ENCODE results near the gene ISCU.
A peak's percentile ranks its signal among the peaks of the same experiment; 100 is the strongest.

Gene ISCU

DNA sequence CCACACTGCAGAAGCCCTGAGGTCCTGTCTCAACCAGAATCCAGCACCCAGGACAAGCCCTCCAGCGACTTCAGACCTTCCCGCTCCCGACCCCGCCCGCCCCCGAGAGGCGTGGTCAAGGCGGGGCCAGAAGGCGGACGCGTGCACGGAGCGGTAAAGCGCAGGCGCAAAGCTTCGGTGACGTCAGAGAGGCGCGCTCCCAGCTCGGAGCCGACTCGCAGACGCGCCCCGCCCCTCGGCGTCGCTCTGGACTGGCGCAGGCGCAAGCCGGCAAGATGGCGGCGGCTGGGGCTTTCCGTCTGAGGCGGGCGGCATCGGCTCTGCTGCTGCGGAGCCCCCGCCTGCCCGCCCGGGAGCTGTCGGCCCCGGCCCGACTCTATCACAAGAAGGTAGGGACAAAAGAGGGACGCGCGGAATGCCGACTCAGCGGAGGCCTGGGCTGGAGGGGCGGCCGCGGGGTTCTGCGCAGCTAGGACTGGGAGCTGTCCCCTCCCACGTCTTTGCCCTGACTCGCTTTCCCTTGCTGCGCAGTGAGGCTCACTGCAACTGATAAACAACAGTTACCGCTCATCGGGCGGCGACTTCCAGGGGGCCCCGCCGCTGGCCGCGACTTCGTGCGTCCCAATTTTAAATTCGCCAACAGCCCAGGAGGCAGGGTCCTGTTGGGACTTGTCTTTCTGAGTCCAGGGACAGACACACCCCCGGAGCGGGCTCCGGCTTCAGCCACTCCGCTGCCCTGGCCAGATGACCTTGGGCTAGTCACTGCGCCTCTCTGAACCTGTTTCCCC lies at the start of gene ISCU:
Gene ISCU, plus strand, starts transcription at position 249 of the 788 bp plus-strand sequence. Its CDS starts 27 bp downstream, at position 276.
- peak; percentile 97 for DNase-seq (ENCODE audit: low read depth, low spot score)

DNA sequence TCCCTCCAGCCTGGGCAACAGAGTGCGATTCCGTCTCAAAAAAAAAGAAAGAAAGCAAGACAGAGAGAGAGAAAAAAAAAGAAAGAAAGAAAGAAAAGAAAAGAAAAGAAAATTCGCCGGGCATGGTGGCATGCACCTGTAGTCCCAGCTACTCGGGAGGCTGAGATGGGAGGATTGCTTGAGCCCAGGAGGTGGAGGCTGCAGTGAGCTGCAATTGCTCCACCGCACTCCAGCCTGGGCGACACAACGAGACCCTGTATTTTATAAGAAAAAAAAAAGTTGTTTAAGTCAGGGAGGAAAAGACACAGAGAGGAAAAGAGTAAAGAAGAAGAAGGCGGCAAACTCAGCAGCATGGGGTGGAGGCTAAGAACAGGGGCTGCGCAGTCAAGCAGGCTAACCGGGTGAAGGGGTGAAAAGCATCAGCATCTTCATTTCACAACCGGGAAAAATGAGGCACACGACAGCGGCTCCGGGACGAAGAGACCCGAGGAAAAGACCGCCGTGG lies 47.9 kb upstream of the ISCU start:
- no peak for DNase-seq (ENCODE audit: low read depth, low spot score)

DNA sequence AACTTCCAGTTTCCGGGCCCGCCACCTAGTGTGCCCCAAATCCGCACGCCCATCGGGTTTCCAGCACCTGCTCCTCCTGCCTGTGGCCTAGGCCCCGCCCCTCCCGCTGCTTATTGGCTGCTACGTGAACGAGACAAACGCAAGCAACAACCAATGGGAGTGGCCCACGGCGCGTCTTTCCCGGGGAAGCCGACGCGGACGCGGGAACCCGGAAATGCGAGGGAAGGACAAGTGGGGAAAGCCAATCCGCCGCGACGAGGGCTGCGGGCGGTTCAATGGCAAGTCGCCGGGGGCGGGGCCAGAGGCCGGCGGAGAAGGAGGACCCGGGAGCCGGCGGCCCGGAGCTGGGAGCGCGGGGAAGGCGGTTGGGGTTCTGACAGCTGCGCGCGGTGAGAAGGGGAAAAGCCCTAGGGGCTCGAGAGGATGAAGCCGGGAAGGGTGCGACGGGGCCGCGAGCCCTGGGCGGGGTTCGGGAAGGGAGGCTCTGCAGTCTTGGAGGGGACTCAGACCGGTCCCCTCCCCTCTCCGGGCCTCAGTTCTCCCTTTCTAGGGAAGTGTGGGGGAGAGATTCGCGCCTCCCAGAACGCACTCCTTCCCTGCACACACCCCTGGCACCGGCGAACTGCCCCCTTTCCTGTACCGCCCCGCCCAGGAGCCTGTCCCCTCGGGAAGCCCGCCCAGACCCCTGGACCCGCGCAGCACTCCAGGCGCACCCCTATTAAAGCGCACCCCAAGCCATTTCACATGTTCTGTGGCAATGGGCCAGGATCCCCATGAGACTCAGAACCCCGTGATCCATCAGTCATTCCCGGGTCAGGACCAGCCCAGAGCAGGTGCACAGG lies 47.2 kb upstream of the ISCU start, which contains the start of gene FICD:
Gene FICD, plus strand, starts transcription at position 305 of the 842 bp plus-strand sequence. CDS start 1,696 bp downstream, outside the sequence.
- DNase-seq (ENCODE audit: low read depth, low spot score) = peak; percentile 99

DNA sequence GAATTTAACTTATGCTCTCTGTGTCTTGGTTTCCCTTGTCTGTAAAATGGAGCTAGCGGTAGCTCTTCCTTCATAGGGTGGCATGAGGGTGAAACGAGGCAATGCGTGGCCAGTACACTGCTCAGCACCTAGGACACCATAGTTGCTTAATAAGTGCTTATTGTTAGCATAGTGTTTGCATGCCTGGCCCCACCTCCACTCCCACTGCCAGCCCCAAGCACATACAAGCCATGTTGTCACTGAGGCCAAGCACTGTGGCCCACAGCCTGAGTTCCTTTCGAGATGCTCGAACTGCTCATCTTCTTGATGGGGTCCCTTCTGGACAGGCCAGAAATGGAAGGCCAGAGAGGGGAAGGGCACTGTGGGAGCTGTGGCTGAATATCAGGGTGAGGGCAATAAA lies 46.5 kb upstream of the ISCU start:
- no peak for DNase-seq (ENCODE audit: low read depth, low spot score)

DNA sequence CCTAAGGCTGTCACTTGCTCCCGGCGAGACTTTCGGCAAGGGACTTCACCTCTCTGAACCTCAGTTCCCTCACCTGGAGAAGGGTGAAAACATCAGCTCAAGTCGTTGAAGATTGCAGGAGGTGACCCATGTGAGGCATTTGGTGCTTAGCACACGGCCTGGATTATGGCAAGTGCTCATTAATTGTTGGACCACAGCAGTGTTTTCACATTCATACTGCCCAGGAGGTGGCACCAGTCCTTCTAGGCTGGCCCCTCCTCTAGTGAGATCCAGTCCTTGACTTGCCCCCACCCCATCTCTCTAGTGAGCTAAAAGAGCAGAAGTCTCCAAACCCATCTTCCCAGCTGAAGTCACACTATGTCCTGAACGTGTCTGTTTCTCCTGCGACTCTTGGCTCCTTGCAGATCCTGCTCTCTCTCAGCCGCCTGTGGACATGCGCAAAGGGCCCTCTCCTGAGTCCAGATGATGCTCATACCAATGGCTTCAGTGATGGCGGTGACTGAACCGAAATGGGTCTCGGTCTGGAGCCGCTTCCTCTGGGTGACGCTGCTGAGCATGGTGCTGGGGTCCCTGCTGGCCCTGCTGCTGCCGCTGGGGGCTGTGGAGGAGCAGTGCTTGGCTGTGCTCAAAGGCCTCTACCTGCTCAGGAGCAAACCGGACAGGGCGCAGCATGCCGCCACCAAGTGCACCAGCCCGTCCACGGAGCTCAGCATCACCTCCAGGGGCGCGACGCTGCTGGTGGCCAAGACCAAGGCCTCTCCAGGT lies 45.7 kb upstream of the ISCU start:
- DNase-seq (ENCODE audit: low read depth, low spot score) = no peak

DNA sequence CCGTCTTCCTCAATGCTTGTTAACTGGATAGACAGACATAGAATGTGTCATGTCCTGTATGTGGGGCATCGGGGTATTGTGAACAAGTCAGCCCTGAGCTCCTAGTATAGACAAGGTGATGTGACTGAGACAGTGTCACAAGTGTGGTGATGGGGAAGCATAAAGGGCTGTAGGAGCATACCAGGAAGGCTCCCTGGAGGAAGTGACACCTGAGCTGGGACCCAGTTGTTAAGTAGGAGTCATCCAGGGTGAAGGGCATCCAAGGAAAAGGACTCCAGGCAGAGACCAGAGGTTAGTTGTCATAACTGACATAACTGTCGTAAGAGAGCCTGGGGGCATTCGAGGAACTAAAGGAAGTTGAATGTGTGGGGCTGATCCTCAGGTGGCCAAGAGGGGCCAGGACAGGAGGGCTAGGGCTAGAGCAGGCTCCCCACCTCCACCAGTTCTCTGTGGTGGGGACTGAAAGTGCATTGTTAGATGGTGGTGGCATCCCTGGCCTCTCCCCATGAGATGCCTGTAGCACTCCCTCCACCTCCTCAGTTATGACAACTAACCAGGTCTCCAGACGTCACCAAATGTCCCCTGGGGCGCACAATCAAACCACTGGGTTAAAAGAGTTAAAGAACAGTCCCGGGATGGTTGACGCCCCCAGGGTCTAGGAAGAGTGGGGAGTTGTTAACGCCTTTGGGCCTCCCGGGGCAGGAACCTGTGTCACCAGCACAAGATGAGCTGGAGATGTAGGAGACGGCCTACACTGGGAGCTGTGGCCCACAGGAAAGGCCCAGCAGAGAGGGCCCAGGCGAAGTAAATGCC lies 44.9 kb upstream of the ISCU start:
- DNase-seq (ENCODE audit: low read depth, low spot score) = no peak

DNA sequence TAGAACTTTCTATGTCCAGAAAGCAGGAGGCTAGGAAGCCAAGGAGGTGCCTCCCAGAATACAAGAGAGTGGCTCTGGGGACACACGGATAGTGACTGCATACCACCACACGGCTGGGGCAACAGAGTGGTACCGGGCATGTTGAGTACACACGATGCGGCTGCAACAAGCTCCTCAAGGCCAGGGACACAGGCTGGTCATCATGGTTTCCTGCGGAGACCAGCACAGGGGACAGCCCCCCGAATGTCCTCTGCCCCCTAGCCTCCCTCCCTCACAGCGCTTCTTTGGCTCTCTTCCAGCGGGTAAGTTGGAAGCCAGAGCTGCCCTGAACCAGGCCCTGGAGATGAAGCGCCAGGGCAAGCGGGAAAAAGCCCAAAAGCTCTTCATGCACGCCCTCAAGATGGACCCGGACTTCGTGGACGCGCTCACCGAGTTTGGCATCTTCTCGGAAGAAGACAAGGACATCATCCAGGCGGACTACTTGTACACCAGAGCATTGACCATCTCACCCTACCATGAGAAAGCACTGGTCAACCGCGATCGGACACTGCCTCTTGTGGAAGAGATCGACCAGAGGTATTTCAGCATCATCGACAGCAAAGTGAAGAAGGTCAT lies 44.2 kb upstream of the ISCU start:
- no peak for DNase-seq (ENCODE audit: low read depth, low spot score)

DNA sequence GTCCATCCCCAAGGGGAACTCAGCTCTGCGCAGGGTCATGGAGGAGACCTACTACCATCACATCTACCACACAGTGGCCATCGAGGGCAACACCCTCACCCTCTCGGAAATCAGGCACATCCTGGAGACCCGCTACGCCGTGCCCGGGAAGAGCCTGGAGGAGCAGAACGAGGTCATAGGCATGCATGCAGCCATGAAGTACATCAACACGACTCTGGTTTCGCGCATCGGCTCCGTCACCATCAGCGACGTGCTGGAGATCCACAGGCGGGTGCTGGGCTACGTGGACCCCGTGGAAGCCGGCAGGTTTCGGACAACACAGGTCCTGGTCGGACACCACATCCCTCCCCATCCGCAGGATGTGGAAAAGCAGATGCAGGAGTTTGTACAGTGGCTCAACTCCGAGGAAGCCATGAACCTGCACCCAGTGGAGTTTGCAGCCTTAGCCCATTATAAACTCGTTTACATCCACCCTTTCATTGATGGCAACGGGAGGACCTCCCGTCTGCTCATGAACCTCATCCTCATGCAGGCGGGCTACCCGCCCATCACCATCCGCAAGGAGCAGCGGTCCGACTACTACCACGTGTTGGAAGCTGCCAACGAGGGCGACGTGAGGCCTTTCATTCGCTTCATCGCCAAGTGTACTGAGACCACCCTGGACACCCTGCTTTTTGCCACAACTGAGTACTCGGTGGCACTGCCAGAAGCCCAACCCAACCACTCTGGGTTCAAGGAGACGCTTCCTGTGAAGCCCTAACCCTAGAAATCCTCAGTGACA lies 43.5 kb upstream of the ISCU start:
- DNase-seq (ENCODE audit: low read depth, low spot score) = no peak

DNA sequence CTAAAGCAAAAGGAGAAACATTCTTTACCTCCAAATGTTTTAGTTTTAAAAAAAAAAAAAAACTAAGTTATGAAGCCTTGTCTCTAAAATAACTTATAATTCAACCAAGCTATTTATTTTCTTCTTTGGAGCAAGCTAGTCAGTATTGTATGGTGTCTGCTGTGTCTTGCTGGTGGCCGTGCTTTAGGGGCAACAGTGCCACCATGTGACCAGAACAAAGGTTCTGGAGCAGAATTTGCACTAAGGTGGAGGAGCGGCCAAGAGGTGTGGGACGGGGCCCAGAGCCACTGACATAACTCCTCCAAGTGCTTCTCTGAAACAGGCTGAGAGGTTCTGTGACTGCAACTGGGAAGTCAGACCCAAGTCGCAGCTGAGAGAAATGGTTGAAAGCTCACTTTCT lies 42.8 kb upstream of the ISCU start:
- no peak for DNase-seq (ENCODE audit: low read depth, low spot score)

DNA sequence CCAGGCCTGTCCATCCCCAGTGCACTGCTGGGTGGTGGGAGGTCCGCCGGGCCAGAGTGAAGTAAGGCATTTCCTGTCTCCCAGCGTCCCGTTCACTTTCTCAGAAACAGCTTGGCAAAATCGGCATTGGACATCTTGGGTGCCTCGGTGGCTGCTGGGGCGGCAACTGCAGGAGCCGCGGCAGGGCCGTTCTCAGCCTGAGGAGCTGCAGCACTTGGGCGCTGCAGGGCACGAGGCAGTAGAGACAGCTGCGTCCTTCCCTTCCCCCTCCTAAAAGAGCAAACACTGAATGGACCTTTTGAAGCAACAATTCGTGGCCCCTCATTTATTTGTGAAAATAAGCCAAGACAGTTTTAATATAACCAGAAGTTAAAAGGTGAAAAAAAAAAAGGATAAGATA lies 39.0 kb upstream of the ISCU start:
- no peak for DNase-seq (ENCODE audit: low read depth, low spot score)

DNA sequence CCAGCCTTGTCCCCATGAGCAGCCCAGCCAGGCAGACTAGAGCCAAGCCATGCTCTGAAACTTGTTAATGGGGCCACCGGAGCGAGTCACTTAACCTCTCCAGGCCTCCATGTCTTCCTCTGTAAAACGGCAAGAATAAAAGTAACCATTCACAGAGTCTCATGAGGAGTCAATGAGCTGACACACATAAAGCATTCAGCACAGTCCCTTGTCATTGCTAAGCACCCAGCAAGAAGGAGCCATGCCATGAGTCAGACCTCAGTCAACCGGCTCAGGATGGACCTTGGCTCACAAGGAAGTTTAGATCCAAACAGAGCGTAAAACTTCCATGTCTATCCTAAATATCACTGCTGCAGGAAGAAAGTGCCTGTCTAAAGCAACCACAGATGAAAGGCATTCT lies 36.7 kb upstream of the ISCU start:
- DNase-seq (ENCODE audit: low read depth, low spot score) = no peak

DNA sequence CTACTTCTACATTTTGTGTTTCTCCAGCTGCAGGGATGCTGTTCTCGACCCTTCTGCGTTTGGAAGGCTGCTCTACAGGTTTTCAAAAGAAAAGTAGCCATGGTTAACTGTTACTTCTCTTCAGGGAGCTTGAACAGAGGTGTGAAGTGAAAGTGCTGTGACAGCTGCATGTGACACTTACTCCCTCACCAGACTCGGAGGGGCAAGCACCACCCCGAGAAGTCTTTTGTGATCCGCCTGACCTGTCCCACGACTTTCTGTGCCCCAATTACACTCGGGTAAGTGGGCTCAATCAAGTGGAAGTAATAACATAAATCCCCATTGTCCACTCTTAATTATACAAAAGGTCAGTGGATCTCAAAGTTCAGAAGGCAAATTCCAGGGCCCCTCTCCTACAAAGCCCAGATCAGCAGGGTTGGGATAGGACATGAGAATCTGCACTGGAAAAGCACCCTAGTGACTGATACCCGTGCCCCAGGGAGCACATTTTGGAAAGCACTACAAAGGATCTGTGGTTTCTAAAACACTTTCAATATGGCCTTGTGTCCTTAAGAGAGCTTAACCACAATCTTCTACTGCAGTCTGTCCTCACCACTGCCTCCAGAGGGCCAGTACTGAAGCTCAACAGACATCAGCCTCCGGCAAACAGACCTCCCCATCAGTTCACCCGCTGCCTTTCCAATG lies 35.8 kb upstream of the ISCU start:
- no peak for DNase-seq (ENCODE audit: low read depth, low spot score)

DNA sequence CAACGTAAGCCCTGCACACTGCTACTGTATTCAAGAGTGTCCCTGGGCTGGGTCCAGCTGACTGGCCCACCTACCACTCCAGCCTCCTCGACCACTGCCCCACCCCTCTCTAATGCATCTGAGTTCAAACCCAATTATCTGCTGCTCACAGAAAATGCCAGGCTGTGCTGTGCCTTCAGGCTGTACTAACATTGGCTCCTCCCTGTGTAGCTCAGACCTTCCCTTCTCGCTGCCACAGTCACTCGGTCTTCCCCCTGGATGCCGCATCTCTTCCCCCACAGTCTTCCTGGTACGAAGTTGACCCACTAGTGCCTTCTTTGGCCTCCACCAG lies 35.3 kb upstream of the ISCU start:
- DNase-seq (ENCODE audit: low read depth, low spot score) = no peak

DNA sequence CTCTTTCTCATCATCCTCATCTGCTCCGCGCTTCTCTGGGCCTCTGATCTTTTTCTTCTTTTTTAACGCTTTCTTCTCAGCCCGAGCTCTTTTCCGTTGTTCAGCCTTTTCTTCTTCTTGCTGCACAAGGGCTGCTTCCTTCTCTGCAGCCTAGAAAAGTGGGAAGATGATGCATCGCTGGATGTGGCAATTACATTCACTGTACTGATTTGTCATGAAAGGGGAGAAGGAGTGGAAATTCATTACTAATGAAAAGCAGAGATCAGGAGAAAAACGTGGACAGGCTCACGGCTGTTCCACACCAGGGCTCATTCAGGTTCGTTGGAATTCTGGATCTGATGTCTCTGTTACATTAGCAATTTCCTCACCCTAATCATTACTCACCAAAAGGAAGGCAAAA lies 32.2 kb upstream of the ISCU start:
- no peak for DNase-seq (ENCODE audit: low read depth, low spot score)

DNA sequence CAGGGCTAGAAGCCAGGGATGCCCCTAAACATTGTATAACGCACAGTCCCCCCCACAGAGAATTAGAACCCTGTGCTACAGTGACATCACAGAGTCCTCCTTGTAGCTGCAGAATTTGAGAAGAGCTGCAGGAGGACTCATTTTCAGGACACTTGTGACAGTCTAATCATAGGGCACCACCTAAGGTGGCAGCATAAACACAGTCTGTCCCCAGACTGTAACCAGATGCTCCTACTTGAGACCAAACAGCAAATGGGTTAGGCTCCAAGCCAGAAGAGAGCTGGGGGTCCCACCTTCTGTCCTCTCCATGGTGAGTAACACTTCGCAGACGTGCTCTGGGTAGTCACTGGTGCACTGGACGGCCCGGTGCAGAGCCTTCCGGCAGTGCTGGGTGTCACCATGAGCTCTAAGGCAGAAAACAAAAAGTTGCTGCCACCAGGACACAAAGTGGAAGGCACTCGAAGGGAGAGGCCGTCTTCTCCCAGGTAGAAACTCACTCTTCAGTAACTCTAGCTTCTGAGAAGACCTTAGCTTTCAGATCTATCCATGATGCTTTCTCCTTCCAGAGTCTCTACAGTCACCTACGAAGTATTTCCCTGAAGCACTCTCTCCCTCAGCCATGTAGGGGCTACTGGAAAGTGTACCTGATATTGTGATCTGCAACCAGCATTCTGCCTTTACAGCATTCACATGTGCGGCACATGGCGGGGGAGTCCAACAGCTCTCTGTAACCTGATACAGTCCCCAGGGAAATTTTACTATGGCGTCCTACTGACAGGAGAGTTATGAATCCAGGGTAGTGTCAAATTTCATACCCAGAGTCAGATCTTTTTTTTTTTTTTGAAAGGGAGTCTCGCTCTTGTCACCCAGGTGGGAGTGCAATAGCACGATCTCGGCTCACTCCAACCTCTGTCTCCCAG lies 30.2 kb upstream of the ISCU start:
- no peak for DNase-seq (ENCODE audit: low read depth, low spot score)

DNA sequence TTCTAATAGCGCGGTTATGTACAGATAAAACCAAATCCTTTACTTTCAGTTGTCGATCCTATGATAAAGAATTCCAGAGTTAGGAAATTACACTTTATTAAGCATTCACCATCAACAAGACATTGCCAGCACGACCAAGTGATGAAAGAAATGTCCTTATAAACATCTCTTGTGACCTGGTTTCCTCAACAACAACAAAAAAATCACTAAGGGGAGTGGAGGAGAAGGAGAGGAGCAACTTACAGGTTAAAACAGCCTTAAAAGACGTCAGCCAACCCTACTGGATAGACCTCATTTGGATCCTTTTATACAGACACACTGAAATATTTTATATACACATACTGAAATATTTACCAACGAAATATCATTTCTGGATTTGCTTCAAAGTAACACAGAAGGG lies 24.2 kb upstream of the ISCU start:
- DNase-seq (ENCODE audit: low read depth, low spot score) = no peak

DNA sequence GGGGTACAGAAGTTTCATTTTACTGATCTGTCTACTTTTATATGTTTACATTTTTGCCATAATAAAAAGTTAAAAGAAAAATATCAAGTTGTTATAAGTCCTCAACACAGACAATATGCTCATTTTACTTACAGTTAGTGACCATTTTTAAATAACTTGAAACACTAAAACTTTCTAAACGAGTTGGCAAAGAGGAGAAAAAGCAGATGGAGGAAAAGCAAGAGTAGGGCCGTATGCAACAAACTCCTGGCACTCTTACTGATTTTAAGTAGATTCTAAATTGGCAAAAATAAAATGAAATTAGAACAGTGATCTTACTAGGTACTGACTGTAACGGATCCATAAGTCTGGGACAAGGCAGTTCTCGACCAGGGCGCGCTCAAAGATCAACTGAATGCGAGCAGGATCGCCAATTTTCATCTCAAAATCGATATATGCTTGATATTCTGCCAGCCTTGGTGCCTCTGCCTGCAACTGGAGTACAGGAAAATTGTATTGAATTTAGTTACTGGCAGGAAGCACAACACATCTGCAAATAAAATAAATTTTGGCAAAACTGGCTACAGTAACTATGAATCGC lies 23.7 kb upstream of the ISCU start:
- no peak for DNase-seq (ENCODE audit: low read depth, low spot score)

DNA sequence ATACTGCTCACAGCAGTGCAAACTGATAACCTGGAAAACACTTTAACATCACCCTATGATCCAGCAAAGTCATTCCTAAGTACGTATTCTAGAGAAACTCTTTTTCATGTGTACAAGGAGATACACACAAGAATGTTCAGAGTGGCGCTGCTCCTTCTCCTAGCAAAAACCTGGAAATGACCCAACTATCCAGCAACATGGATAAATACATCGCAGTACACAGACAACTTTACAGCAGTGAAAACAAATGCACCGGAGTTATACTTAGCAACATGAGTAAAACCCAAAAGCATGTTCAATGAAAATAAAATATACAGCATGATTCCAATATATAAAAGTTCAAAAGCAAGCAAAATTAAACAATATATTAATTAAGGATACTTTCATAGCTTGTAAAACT lies 20.1 kb upstream of the ISCU start:
- no peak for DNase-seq (ENCODE audit: low read depth, low spot score)
